SK-N-SH (cell line): ENCODE data around the gene CLDN19. TPM values are rescaled to one million over a fixed set of nuclear protein-coding genes. Genes with fewer than 3 reads are reported as not detected.

Source experiments
- CTCF ChIA-PET: fragments of 300-600, 350-600 bp; formaldehyde crosslinking; extraction: SDS; loops from one replicate; lab custom pipeline; 2021; lab: Yijun Ruan, JAX
- POLR2A ChIA-PET: fragments of 350-600 bp; sonication (Branson Sonifier 250); formaldehyde crosslinking; extraction: SDS; loops from one replicate; lab custom pipeline; 2020; ENCODE audit warnings: antibody characterized with exemption, inconsistent platforms; lab: Yijun Ruan, JAX
- DNase-seq: peaks from one replicate; pipeline ENCODE4 v3.0.0; 2012
- H2AFZ ChIP-seq: fragments of 200-600 bp; sonication (generic); 2 replicates; pipeline ENCODE4 v1.8.1; 2016; ENCODE audit warnings: antibody characterized with exemption, mild to moderate bottlenecking, low read depth
- H3F3A ChIP-seq: fragments of 200-600 bp; sonication (generic); replicated peaks from 2 replicates; pipeline ENCODE3; 2016; ENCODE audit warnings: antibody characterized with exemption, mild to moderate bottlenecking; ENCODE audit not compliant: insufficient read depth
- H3K27ac ChIP-seq, 2 experiments: fragments of 200-500 bp in 1 of 2; fragments of 200-600 bp in 1 of 2; sonication (Bioruptor generic) in 1 of 2; sonication (generic), shearing (Covaris generic) in 1 of 2; 2 replicates each; pipeline versions ENCODE4 v1.5.1 to v1.6.1; 2014 to 2016; ENCODE audit warnings: low read depth in 2 of 2, inconsistent platforms in 1 of 2, low read length in 1 of 2, mild to moderate bottlenecking in 1 of 2, mixed read lengths in 1 of 2
- H3K27me3 ChIP-seq: fragments of 200-600 bp; sonication (generic), shearing (Covaris generic); 2 replicates; pipeline ENCODE4 v1.6.1; 2016; ENCODE audit warnings: mixed run types; ENCODE audit not compliant: insufficient read depth
- H3K36me3 ChIP-seq, 2 experiments: fragments of 200-500 bp in 1 of 2; fragments of 200-600 bp in 1 of 2; sonication (Bioruptor generic) in 1 of 2; sonication (generic) in 1 of 2; replicated peaks in 1 of 2; 2 replicates each; pipeline versions ENCODE3 to v1.5.1; 2014 to 2016; ENCODE audit warnings: low read length in 1 of 2, mild to moderate bottlenecking in 1 of 2; ENCODE audit not compliant: insufficient read depth in 2 of 2, control insufficient read depth in 1 of 2
- H3K4me1 ChIP-seq, 2 experiments: fragments of 200-500 bp in 1 of 2; fragments of 200-600 bp in 1 of 2; sonication (Bioruptor generic) in 1 of 2; sonication (generic), shearing (Covaris generic) in 1 of 2; 2 replicates each; pipeline versions ENCODE4 v1.5.1 to v1.6.1; 2014 to 2016; ENCODE audit warnings: low read depth in 1 of 2, low read length in 1 of 2, mixed run types in 1 of 2; ENCODE audit not compliant: insufficient read depth in 2 of 2, control insufficient read depth in 1 of 2
- H3K4me2 ChIP-seq: fragments of 200-600 bp; sonication (generic), shearing (Covaris generic); 2 replicates; pipeline ENCODE4 v1.6.1; 2017; ENCODE audit warnings: mixed run types
- H3K4me3 ChIP-seq, 2 experiments: fragments of 200-500 bp in 1 of 2; fragments of 200-600 bp in 1 of 2; sonication (Bioruptor generic) in 1 of 2; sonication (generic), shearing (Covaris generic) in 1 of 2; 2 replicates each; pipeline versions ENCODE4 v1.5.1 to v1.8.1; 2014 to 2016; ENCODE audit warnings: low read depth in 2 of 2, inconsistent platforms in 1 of 2, low read length in 1 of 2, mild to moderate bottlenecking in 1 of 2, mixed read lengths in 1 of 2, moderate library complexity in 1 of 2
- H3K79me2 ChIP-seq: fragments of 200-600 bp; sonication (generic); 2 replicates; pipeline ENCODE4 v1.8.1; 2017; ENCODE audit warnings: mild to moderate bottlenecking; ENCODE audit not compliant: insufficient read depth
- H3K9ac ChIP-seq: fragments of 200-600 bp; sonication (generic); 2 replicates; pipeline ENCODE4 v1.6.1; 2017; ENCODE audit warnings: mixed run types
- H3K9me2 ChIP-seq: fragments of 200-600 bp; sonication (generic); 2 replicates; pipeline ENCODE4 v1.6.1; 2017; ENCODE audit warnings: mixed run types
- H3K9me3 ChIP-seq: fragments of 200-600 bp; sonication (generic); 2 replicates; pipeline ENCODE4 v1.6.1; 2017; ENCODE audit warnings: mixed run types, mild to moderate bottlenecking, moderate library complexity
- H4K20me1 ChIP-seq: fragments of 200-600 bp; sonication (generic); 2 replicates; pipeline ENCODE4 v1.6.1; 2017; ENCODE audit warnings: mild to moderate bottlenecking, mixed run types; ENCODE audit not compliant: insufficient read depth
- CHD2 ChIP-seq: fragments of 150-350 bp; IDR thresholded peaks from 2 replicates; pipeline ENCODE4 v1.6.1; 2018; ENCODE audit warnings: low read length; ENCODE audit not compliant: partially characterized antibody
- EZH2phosphoT487 ChIP-seq: fragments of 200-600 bp; sonication (generic); IDR thresholded peaks from 2 replicates; pipeline ENCODE4 v1.6.1; 2017; ENCODE audit warnings: low read depth, mixed run types, mild to moderate bottlenecking, antibody characterized with exemption, moderate library complexity, borderline replicate concordance
- FOXJ3 ChIP-seq: sonication (generic); formaldehyde crosslinking; IDR thresholded peaks from 2 replicates; pipeline ENCODE4 v1.5.1; 2020; ENCODE audit warnings: mild to moderate bottlenecking, missing genetic modification reagents
- FOXM1 ChIP-seq: IDR thresholded peaks from 2 replicates; pipeline ENCODE4 v1.4.0; 2012; ENCODE audit warnings: low read depth, mild to moderate bottlenecking
- GATA2 ChIP-seq: sonication (generic); formaldehyde crosslinking; IDR thresholded peaks from 2 replicates; pipeline ENCODE4 v1.5.0; 2020; ENCODE audit warnings: mild to moderate bottlenecking, missing genetic modification reagents
- NRF1 ChIP-seq: IDR thresholded peaks from 2 replicates; pipeline ENCODE4 v1.6.1; 2012; ENCODE audit warnings: low read depth, mild to moderate bottlenecking, low read length
- POLR2AphosphoS5 ChIP-seq: IDR thresholded peaks from 2 replicates; pipeline ENCODE4 v1.6.1; 2012; ENCODE audit warnings: low read depth, low read length
- RCOR1 ChIP-seq: fragments of 150-350 bp; IDR thresholded peaks from 2 replicates; pipeline ENCODE4 v1.6.1; 2017; ENCODE audit warnings: antibody characterized with exemption, low read length
- REST ChIP-seq: IDR thresholded peaks from 2 replicates; pipeline ENCODE4 v1.6.1; 2012; ENCODE audit warnings: mild to moderate bottlenecking, low read depth, low read length, moderate library complexity
- SIN3A ChIP-seq: IDR thresholded peaks from 2 replicates; pipeline ENCODE4 v1.6.1; 2012; ENCODE audit warnings: low read depth, mild to moderate bottlenecking, low read length, moderate library complexity, borderline replicate concordance
- TAF1 ChIP-seq: IDR thresholded peaks from 2 replicates; pipeline ENCODE4 v1.6.1; 2012; ENCODE audit warnings: low read depth, mild to moderate bottlenecking, low read length, moderate library complexity, borderline replicate concordance
- YY1 ChIP-seq: IDR thresholded peaks from 2 replicates; pipeline ENCODE4 v1.4.0; 2012; ENCODE audit warnings: low read depth, mild to moderate bottlenecking
- WGBS: methylation state at CpG from one replicate; pipeline ENCODE4 v1.1.6; 2017; ENCODE audit warnings: low lambda C conversion rate; 5-methylcytosine and 5-hydroxymethylcytosine counted together
- polyA plus RNA-seq, 3 experiments: library from polyadenylated mRNA; depleted of rRNA; stranded (reverse); fragments of >200 nt; gene quantifications; 2 replicates each; pipeline ENCODE4 v1.2.3, GENCODE V29; 2012
- TF ChIP-seq, protein P1 (sequence below): IDR thresholded peaks from 2 replicates; pipeline ENCODE4 v1.4.0; 2012; ENCODE audit warnings: low read depth
- TF ChIP-seq, protein P2 (sequence below): fragments of 200-600 bp; sonication (generic); IDR thresholded peaks from 2 replicates; pipeline ENCODE4 v1.6.1; 2017; ENCODE audit warnings: antibody characterized with exemption, mild to moderate bottlenecking, moderate library complexity
- TF ChIP-seq, protein P3 (sequence below): IDR thresholded peaks from 2 replicates; pipeline ENCODE4 v1.4.0; 2012; ENCODE audit warnings: low read depth, borderline replicate concordance
- TF ChIP-seq, protein P4 (sequence below): IDR thresholded peaks from 2 replicates; pipeline ENCODE4 v1.4.0; 2012; ENCODE audit warnings: low read depth, borderline replicate concordance

CLDN19 gene
- polyA plus RNA-seq, 1 of the 3 experiments (the other 2 are of a cell fraction), result not detected

- ChIA-PET CTCF (interaction anchor here (0.7 to 3.6 kb wide), 4 partner anchors 9 to 589 kb away, joined by 3 to 13 read pairs (median 4); no protein-coding TSS in a partner anchor), POLR2A (interaction anchor here (2.3 kb wide), 1 partner anchor 80 kb away, joined by 7 read pairs; the partner anchor contains the start of gene YBX1)
- no peaks in the 10 kb centered on the region for H3K9me3 ChIP-seq
- H4K20me1 ChIP-seq, result peaks cover 15% of the 10 kb centered on the region
- no peak for TF ChIP-seq EZH2phosphoT487
- TF ChIP-seq SIN3A, result no peak
- no peak for TF ChIP-seq FOXM1
- TF ChIP-seq REST, result no peak
- no peak for TF ChIP-seq FOXJ3 (CRISPR knock-in tag)
- no peak for TF ChIP-seq RCOR1
- TF ChIP-seq, protein P1, sequence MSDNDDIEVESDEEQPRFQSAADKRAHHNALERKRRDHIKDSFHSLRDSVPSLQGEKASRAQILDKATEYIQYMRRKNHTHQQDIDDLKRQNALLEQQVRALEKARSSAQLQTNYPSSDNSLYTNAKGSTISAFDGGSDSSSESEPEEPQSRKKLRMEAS, result no peak
- no peak for TF ChIP-seq CHD2
- TF ChIP-seq NRF1, result no peak
- TF ChIP-seq, protein P2, sequence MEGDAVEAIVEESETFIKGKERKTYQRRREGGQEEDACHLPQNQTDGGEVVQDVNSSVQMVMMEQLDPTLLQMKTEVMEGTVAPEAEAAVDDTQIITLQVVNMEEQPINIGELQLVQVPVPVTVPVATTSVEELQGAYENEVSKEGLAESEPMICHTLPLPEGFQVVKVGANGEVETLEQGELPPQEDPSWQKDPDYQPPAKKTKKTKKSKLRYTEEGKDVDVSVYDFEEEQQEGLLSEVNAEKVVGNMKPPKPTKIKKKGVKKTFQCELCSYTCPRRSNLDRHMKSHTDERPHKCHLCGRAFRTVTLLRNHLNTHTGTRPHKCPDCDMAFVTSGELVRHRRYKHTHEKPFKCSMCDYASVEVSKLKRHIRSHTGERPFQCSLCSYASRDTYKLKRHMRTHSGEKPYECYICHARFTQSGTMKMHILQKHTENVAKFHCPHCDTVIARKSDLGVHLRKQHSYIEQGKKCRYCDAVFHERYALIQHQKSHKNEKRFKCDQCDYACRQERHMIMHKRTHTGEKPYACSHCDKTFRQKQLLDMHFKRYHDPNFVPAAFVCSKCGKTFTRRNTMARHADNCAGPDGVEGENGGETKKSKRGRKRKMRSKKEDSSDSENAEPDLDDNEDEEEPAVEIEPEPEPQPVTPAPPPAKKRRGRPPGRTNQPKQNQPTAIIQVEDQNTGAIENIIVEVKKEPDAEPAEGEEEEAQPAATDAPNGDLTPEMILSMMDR, result no peak
- TF ChIP-seq, protein P3, sequence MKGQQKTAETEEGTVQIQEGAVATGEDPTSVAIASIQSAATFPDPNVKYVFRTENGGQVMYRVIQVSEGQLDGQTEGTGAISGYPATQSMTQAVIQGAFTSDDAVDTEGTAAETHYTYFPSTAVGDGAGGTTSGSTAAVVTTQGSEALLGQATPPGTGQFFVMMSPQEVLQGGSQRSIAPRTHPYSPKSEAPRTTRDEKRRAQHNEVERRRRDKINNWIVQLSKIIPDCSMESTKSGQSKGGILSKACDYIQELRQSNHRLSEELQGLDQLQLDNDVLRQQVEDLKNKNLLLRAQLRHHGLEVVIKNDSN, result no peak
- TF ChIP-seq TAF1, result no peak
- no peak for TF ChIP-seq POLR2AphosphoS5
- no peak for TF ChIP-seq GATA2 (CRISPR knock-in tag)
- TF ChIP-seq, protein P4, sequence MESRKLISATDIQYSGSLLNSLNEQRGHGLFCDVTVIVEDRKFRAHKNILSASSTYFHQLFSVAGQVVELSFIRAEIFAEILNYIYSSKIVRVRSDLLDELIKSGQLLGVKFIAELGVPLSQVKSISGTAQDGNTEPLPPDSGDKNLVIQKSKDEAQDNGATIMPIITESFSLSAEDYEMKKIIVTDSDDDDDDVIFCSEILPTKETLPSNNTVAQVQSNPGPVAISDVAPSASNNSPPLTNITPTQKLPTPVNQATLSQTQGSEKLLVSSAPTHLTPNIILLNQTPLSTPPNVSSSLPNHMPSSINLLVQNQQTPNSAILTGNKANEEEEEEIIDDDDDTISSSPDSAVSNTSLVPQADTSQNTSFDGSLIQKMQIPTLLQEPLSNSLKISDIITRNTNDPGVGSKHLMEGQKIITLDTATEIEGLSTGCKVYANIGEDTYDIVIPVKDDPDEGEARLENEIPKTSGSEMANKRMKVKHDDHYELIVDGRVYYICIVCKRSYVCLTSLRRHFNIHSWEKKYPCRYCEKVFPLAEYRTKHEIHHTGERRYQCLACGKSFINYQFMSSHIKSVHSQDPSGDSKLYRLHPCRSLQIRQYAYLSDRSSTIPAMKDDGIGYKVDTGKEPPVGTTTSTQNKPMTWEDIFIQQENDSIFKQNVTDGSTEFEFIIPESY, result no peak
- no peak for TF ChIP-seq YY1
- peaks cover 14% of the 10 kb centered on the region for H3F3A ChIP-seq
- H3K4me1 ChIP-seq, result peaks cover 4 to 5% of the 10 kb centered on the region in 2 experiments; a peak in 2 of 4 replicates
- no peak overlapping the region for H2AFZ ChIP-seq
- H3K36me3 ChIP-seq, result peaks cover 26 to 38% of the 10 kb centered on the region in 2 experiments
- H3K9me2 ChIP-seq, result no peaks in the 10 kb centered on the region
- no peak overlapping the region for H3K4me2 ChIP-seq
- no peaks in the 10 kb centered on the region for H3K27me3 ChIP-seq
- DNase-seq, result no peak
- H3K27ac ChIP-seq, result no peak overlapping the region
- no peak overlapping the region for H3K4me3 ChIP-seq
- WGBS, result 70% methylated on average over 3 of the region's 5 CpGs
- H3K79me2 ChIP-seq, result peaks cover 51% of the 10 kb centered on the region
- no peak overlapping the region for H3K9ac ChIP-seq
These were observed 22.2 kb upstream of the CLDN19 start for GRCh38 chr1:42762269-42762668.
